HEK293T (cell line): ENCODE data around the gene KNSTRN.

ENCODE experiments used
- CTCF ChIA-PET: fragments of 350-600 bp; formaldehyde crosslinking; extraction: SDS; loops from one replicate; lab custom pipeline; 2021; ENCODE audit warnings: antibody characterized with exemption, inconsistent platforms; lab: Yijun Ruan, JAX
- POLR2A ChIA-PET: fragments of 350-600 bp; formaldehyde crosslinking; extraction: SDS; loops from one replicate; lab custom pipeline; 2020; ENCODE audit warnings: antibody characterized with exemption, inconsistent platforms; lab: Yijun Ruan, JAX
- DNase-seq: peaks from one replicate; pipeline ENCODE4 v3.0.0; 2012; ENCODE audit warnings: mixed read lengths; ENCODE audit errors: extremely low spot score
- ARNT ChIP-seq: fragments of 450-650 bp; IDR thresholded peaks from 2 replicates; pipeline ENCODE4 v1.6.1; 2017; ENCODE audit warnings: mild to moderate bottlenecking
- BHLHE40 ChIP-seq: fragments of 450-650 bp; IDR thresholded peaks from 2 replicates; pipeline ENCODE4 v1.6.1; 2016; ENCODE audit warnings: mild to moderate bottlenecking, moderate library complexity, borderline replicate concordance
- CTBP1 ChIP-seq: fragments of 450-650 bp; IDR thresholded peaks from 2 replicates; pipeline ENCODE4 v1.6.1; 2016; ENCODE audit warnings: borderline replicate concordance
- ELF4 ChIP-seq: fragments of 450-650 bp; IDR thresholded peaks from 2 replicates; pipeline ENCODE4 v1.6.1; 2017; ENCODE audit warnings: antibody characterized with exemption
- FOXA1 ChIP-seq: fragments of 450-650 bp; IDR thresholded peaks from 2 replicates; pipeline ENCODE4 v1.6.1; 2016; ENCODE audit warnings: mild to moderate bottlenecking
- FOXK2 ChIP-seq: fragments of 450-650 bp; IDR thresholded peaks from 2 replicates; pipeline ENCODE4 v1.6.1; 2016; ENCODE audit warnings: mild to moderate bottlenecking
- FOXM1 ChIP-seq: fragments of 450-650 bp; IDR thresholded peaks from 2 replicates; pipeline ENCODE4 v1.6.1; 2017; ENCODE audit warnings: mild to moderate bottlenecking, borderline replicate concordance
- HDGF ChIP-seq: fragments of 450-650 bp; IDR thresholded peaks from 2 replicates; pipeline ENCODE4 v1.6.1; 2017; ENCODE audit warnings: antibody characterized with exemption, borderline replicate concordance
- L3MBTL2 ChIP-seq: fragments of 450-650 bp; conservative IDR thresholded peaks from 2 replicates; pipeline ENCODE4 v1.6.1; 2016; ENCODE audit warnings: mild to moderate bottlenecking
- LEF1 ChIP-seq: fragments of 450-650 bp; IDR thresholded peaks from 2 replicates; pipeline ENCODE4 v1.6.1; 2017; ENCODE audit warnings: mild to moderate bottlenecking, borderline replicate concordance
- NFRKB ChIP-seq: fragments of 450-650 bp; IDR thresholded peaks from 2 replicates; pipeline ENCODE4 v1.6.1; 2016; ENCODE audit warnings: mild to moderate bottlenecking, moderate library complexity
- PKNOX1 ChIP-seq: fragments of 450-650 bp; IDR thresholded peaks from 2 replicates; pipeline ENCODE4 v1.6.1; 2016
- SP1 ChIP-seq: fragments of 450-650 bp; IDR thresholded peaks from 2 replicates; pipeline ENCODE4 v1.6.1; 2017
- SUZ12 ChIP-seq: fragments of 450-650 bp; IDR thresholded peaks from 2 replicates; pipeline ENCODE4 v1.6.1; 2016; ENCODE audit warnings: mild to moderate bottlenecking
- TARDBP ChIP-seq: fragments of 450-650 bp; IDR thresholded peaks from 2 replicates; pipeline ENCODE4 v1.6.1; 2016
- ZNF384 ChIP-seq: fragments of 450-650 bp; IDR thresholded peaks from 2 replicates; pipeline ENCODE4 v1.6.1; 2016

KNSTRN gene

GRCh38 chr15:40443846-40444245 is 61.3 kb downstream of the KNSTRN start:
- DNase-seq: no peak
- TF ChIP-seq TARDBP (no peak), PKNOX1 (no peak), ELF4 (no peak), FOXM1 (no peak), BHLHE40 (no peak), LEF1 (no peak), CTBP1 (no peak), ZNF384 (no peak), SUZ12 (no peak), HDGF (no peak), FOXK2 (no peak), SP1 (no peak), NFRKB (no peak), L3MBTL2 (no peak), ARNT (no peak), FOXA1 (no peak)
- ChIA-PET POLR2A (no interaction called here), CTCF (interaction anchor here (0.6 kb wide), 1 partner anchor 184 kb away, joined by 3 read pairs; no protein-coding TSS in a partner anchor)
